OCI-LY3 (cell line): ENCODE data around the gene PHF24.

Experiments
- H2AFZ ChIP-seq: fragments of 200-600, 300-600 bp; shearing (Covaris generic); 2 replicates; pipeline ENCODE4 v1.6.0; 2014; ENCODE audit warnings: antibody characterized with exemption, low read depth, low read length
- H3K27ac ChIP-seq: fragments of 200-600, 300-600 bp; sonication (generic); 2 replicates; pipeline ENCODE4 v1.5.1; 2014; ENCODE audit warnings: mild to moderate bottlenecking, low read length, moderate library complexity, mixed read lengths
- H3K27me3 ChIP-seq: fragments of 200-600, 300-600 bp; sonication (generic); 2 replicates; pipeline ENCODE4 v1.6.1; 2014; ENCODE audit warnings: low read depth, low read length, mixed read lengths
- H3K36me3 ChIP-seq: fragments of 200-600, 300-600 bp; sonication (generic); replicated peaks from 2 replicates; pipeline ENCODE3; 2014; ENCODE audit warnings: low read depth, low read length, mixed read lengths
- H3K4me1 ChIP-seq: fragments of 300-600, 200-600 bp; sonication (generic); 2 replicates; pipeline ENCODE4 v1.6.1; 2014; ENCODE audit warnings: low read length, mixed read lengths
- H3K4me2 ChIP-seq: fragments of 200-600, 300-600 bp; sonication (generic); 2 replicates; pipeline ENCODE4 v1.6.1; 2014; ENCODE audit warnings: low read length, mixed read lengths
- H3K4me3 ChIP-seq: fragments of 300-600, 200-600 bp; sonication (generic); 2 replicates; pipeline ENCODE4 v1.5.1; 2014; ENCODE audit warnings: antibody characterized with exemption, mild to moderate bottlenecking, low read length, moderate library complexity
- H3K79me2 ChIP-seq: fragments of 300-600, 200-600 bp; shearing (Covaris generic); 2 replicates; pipeline ENCODE4 v1.6.1; 2014; ENCODE audit warnings: mild to moderate bottlenecking, low read length, mixed read lengths
- H3K9ac ChIP-seq: fragments of 300-600, 200-600 bp; shearing (Covaris generic); 2 replicates; pipeline ENCODE4 v1.6.0; 2014; ENCODE audit warnings: mild to moderate bottlenecking, low read length, moderate library complexity
- H3K9me3 ChIP-seq: fragments of 200-600, 300-600 bp; shearing (Covaris generic); 2 replicates; pipeline ENCODE4 v1.6.1; 2014; ENCODE audit warnings: low read length, mixed read lengths; ENCODE audit not compliant: insufficient read depth
- H4K20me1 ChIP-seq: fragments of 200-600, 300-600 bp; sonication (generic); 2 replicates; pipeline ENCODE4 v1.6.1; 2016; ENCODE audit warnings: low read length, mixed read lengths; ENCODE audit not compliant: insufficient read depth
- CTCF ChIP-seq: fragments of 200-600, 300-600 bp; sonication (generic); IDR thresholded peaks from 2 replicates; pipeline ENCODE4 v1.5.1; 2014; ENCODE audit warnings: antibody characterized with exemption, low read length, low read depth
- EZH2phosphoT487 ChIP-seq: fragments of 200-600 bp; shearing (Covaris generic); IDR thresholded peaks from 2 replicates; pipeline ENCODE4 v1.6.1; 2018; ENCODE audit warnings: antibody characterized with exemption, mixed run types, low read depth

PHF24 gene

GRCh38 chr9:34992376-34992951 is 34.4 kb downstream of the PHF24 start:
- no peaks in the 10 kb centered on the region for H3K9me3 ChIP-seq
- H3K27ac ChIP-seq, result peak overlapping the region; percentile 97
- no peaks in the 10 kb centered on the region for H4K20me1 ChIP-seq
- peaks cover 16% of the 10 kb centered on the region for H3K79me2 ChIP-seq
- H2AFZ ChIP-seq, result no peak overlapping the region
- H3K27me3 ChIP-seq, result no peaks in the 10 kb centered on the region
- peaks cover 69% of the 10 kb centered on the region for H3K4me1 ChIP-seq
- peak overlapping the region; percentile 82; the same call in 1 of the 2 replicates for H3K9ac ChIP-seq
- peak overlapping the region; percentile 94 for H3K4me2 ChIP-seq
- peaks cover 26% of the 10 kb centered on the region for H3K36me3 ChIP-seq
- no peak for TF ChIP-seq CTCF
- TF ChIP-seq EZH2phosphoT487, result no peak
- peak overlapping the region; percentile 51; the same call in 1 of the 2 replicates for H3K4me3 ChIP-seq

GRCh38 chr9:34993502-34994259 is 35.6 kb downstream of the PHF24 start:
- H4K20me1 ChIP-seq, result no peaks in the 10 kb centered on the region
- no peaks in the 10 kb centered on the region for H3K9me3 ChIP-seq
- H3K36me3 ChIP-seq, result peaks cover 26% of the 10 kb centered on the region
- peak overlapping the region; percentile 97 for H3K27ac ChIP-seq
- H3K9ac ChIP-seq, result peak overlapping the region; percentile 82
- peaks cover 16% of the 10 kb centered on the region for H3K79me2 ChIP-seq
- no peak for TF ChIP-seq CTCF
- TF ChIP-seq EZH2phosphoT487, result no peak
- H2AFZ ChIP-seq, result peak overlapping the region; percentile 62; the same call in 1 of the 2 replicates
- H3K27me3 ChIP-seq, result no peaks in the 10 kb centered on the region
- peaks cover 64% of the 10 kb centered on the region for H3K4me1 ChIP-seq
- peak overlapping the region; percentile 51 for H3K4me3 ChIP-seq
- H3K4me2 ChIP-seq, result peak overlapping the region; percentile 94

- H3K4me2 ChIP-seq, result peak overlapping the region; percentile 94
- H3K9ac ChIP-seq, result peak overlapping the region; percentile 82; the same call in 1 of the 2 replicates
- no peaks in the 10 kb centered on the region for H3K9me3 ChIP-seq
- H2AFZ ChIP-seq, result no peak overlapping the region
- peaks cover 26% of the 10 kb centered on the region for H3K36me3 ChIP-seq
- peak overlapping the region; percentile 97 for H3K27ac ChIP-seq
- peak overlapping the region; percentile 51 for H3K4me3 ChIP-seq
- H3K4me1 ChIP-seq, result peaks cover 64% of the 10 kb centered on the region
- no peaks in the 10 kb centered on the region for H4K20me1 ChIP-seq
- H3K79me2 ChIP-seq, result peaks cover 16% of the 10 kb centered on the region
- no peaks in the 10 kb centered on the region for H3K27me3 ChIP-seq
- TF ChIP-seq EZH2phosphoT487, result no peak
- peak; percentile 36; the same call in 1 of the 2 replicates for TF ChIP-seq CTCF
These were observed 36.3 kb downstream of the PHF24 start for GRCh38 chr9:34994260-34994899.
